GM12878 (cell line): ENCODE results near the gene GSTA1.

Source experiments
- BHLHE40 ChIP-seq, 2 experiments: fragments of 450-650 bp in 1 of 2; IDR thresholded peaks; 2 replicates each; pipeline ENCODE4 v1.6.1; 2011 to 2017; ENCODE audit warnings: low read depth in 2 of 2, borderline replicate concordance in 1 of 2, improper control_type of control experiment in 1 of 2, low read length in 1 of 2, mild to moderate bottlenecking in 1 of 2
- CHD1 ChIP-seq: IDR thresholded peaks from 2 replicates; pipeline ENCODE4 v1.6.1; 2012; ENCODE audit warnings: low read depth, low read length, improper control_type of control experiment
- CHD4 ChIP-seq: fragments of 200-600 bp; sonication (generic); IDR thresholded peaks from 2 replicates; pipeline ENCODE4 v1.6.1; 2016; ENCODE audit warnings: mild to moderate bottlenecking
- CREM ChIP-seq: IDR thresholded peaks from 2 replicates; pipeline ENCODE4 v1.6.1; 2014; ENCODE audit warnings: antibody characterized with exemption, low read depth
- PML ChIP-seq: IDR thresholded peaks from 2 replicates; pipeline ENCODE4 v1.6.1; 2012; ENCODE audit warnings: low read length, inconsistent platforms
- POLR2A ChIP-seq: IDR thresholded peaks from 2 replicates; pipeline ENCODE4 v1.6.1; 2011; ENCODE audit warnings: low read depth, mild to moderate bottlenecking, low read length
- POLR2AphosphoS5 ChIP-seq: IDR thresholded peaks from 2 replicates; pipeline ENCODE4 v1.6.1; 2011; ENCODE audit warnings: mild to moderate bottlenecking, low read length, inconsistent platforms
- RAD21 ChIP-seq: IDR thresholded peaks from 2 replicates; pipeline ENCODE4 v1.6.1; 2011; ENCODE audit warnings: mild to moderate bottlenecking, low read depth, low read length, moderate library complexity; ENCODE audit not compliant: insufficient read depth
- RELA ChIP-seq: fragments of 450-650 bp; IDR thresholded peaks from 2 replicates; pipeline ENCODE4 v1.8.0; 2014; ENCODE audit warnings: borderline replicate concordance; ENCODE audit not compliant: partially characterized antibody
- SIX5 ChIP-seq: IDR thresholded peaks from 2 replicates; pipeline ENCODE4 v1.6.1; 2011; ENCODE audit warnings: mild to moderate bottlenecking, low read depth, low read length, moderate library complexity; ENCODE audit not compliant: severe bottlenecking
- TF ChIP-seq, protein P1 (sequence below), 3 experiments: IDR thresholded peaks in 2 of 3; conservative IDR thresholded peaks in 1 of 3; 2 replicates each; pipeline ENCODE4 v1.5.1; 2011; ENCODE audit warnings: low read depth in 3 of 3, low read length in 3 of 3, mild to moderate bottlenecking in 3 of 3, control low read depth in 2 of 3, moderate library complexity in 2 of 3, inconsistent platforms in 1 of 3, mixed read lengths in 1 of 3; ENCODE audit not compliant: control insufficient read depth in 2 of 3, insufficient read depth in 1 of 3; ENCODE audit errors: extremely low read depth in 1 of 3
- TF ChIP-seq, protein P2 (sequence below): fragments of 450-650 bp; IDR thresholded peaks from 2 replicates; pipeline ENCODE4 v1.6.1; 2017; ENCODE audit warnings: mild to moderate bottlenecking, low read depth, inconsistent platforms; ENCODE audit not compliant: poor library complexity, severe bottlenecking
- TF ChIP-seq, protein P3 (sequence below): IDR thresholded peaks from 2 replicates; pipeline ENCODE4 v1.6.1; 2011; ENCODE audit warnings: low read depth, low read length, improper control_type of control experiment, borderline replicate concordance

DNA sequence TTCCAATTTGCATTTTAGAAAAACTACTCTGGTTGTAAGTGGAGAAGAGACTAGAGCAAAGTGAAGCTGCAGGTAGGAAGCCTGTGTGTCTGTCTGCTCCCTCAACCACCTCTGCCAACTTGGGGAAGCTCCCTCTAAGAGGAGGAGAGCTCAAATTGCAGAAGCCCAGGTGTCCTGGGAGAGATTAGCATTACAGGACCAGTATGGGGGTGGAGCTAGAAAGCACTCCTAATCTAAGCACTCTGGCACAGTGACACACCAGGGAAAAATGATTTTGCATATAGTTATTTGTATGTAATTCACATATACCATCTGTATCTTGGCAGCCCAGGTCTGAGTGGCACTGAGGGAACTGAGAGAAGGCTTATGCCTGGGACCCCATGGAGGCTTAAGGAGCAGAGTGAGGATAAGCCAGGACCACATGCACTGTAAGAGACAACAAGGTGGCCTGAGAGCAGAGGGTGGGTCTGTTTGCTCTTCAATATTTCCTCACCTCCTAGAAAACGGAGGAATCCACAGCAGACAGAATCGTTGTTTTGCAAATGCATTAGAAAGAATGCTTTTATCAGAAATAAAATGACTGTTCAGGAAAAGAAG lies 54.0 kb downstream of the GSTA1 start:
- TF ChIP-seq CREM (no peak), RAD21 (no peak), CHD4 (no peak), POLR2AphosphoS5 (no peak), BHLHE40 (IDR thresholded peaks at IDR 0.05; ENCODE audit: borderline replicate concordance in 1 of 2, low read depth in 2 of 2, low read length in 1 of 2) (no peak), SIX5 (no peak), PML (no peak), RELA (no peak), POLR2A (no peak), CHD1 (no peak)
- TF ChIP-seq, protein P1, sequence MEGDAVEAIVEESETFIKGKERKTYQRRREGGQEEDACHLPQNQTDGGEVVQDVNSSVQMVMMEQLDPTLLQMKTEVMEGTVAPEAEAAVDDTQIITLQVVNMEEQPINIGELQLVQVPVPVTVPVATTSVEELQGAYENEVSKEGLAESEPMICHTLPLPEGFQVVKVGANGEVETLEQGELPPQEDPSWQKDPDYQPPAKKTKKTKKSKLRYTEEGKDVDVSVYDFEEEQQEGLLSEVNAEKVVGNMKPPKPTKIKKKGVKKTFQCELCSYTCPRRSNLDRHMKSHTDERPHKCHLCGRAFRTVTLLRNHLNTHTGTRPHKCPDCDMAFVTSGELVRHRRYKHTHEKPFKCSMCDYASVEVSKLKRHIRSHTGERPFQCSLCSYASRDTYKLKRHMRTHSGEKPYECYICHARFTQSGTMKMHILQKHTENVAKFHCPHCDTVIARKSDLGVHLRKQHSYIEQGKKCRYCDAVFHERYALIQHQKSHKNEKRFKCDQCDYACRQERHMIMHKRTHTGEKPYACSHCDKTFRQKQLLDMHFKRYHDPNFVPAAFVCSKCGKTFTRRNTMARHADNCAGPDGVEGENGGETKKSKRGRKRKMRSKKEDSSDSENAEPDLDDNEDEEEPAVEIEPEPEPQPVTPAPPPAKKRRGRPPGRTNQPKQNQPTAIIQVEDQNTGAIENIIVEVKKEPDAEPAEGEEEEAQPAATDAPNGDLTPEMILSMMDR (IDR thresholded peaks at IDR 0.05 in 2 of 3, conservative IDR thresholded peaks at IDR 0.05 in 1 of 3; ENCODE audit: control insufficient read depth in 2 of 3, extremely low read depth in 1 of 3, insufficient read depth in 1 of 3, low read depth in 3 of 3, low read length in 3 of 3) = no peak
- TF ChIP-seq, protein P2, sequence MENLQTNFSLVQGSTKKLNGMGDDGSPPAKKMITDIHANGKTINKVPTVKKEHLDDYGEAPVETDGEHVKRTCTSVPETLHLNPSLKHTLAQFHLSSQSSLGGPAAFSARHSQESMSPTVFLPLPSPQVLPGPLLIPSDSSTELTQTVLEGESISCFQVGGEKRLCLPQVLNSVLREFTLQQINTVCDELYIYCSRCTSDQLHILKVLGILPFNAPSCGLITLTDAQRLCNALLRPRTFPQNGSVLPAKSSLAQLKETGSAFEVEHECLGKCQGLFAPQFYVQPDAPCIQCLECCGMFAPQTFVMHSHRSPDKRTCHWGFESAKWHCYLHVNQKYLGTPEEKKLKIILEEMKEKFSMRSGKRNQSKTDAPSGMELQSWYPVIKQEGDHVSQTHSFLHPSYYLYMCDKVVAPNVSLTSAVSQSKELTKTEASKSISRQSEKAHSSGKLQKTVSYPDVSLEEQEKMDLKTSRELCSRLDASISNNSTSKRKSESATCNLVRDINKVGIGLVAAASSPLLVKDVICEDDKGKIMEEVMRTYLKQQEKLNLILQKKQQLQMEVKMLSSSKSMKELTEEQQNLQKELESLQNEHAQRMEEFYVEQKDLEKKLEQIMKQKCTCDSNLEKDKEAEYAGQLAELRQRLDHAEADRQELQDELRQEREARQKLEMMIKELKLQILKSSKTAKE = no peak
- TF ChIP-seq, protein P3, sequence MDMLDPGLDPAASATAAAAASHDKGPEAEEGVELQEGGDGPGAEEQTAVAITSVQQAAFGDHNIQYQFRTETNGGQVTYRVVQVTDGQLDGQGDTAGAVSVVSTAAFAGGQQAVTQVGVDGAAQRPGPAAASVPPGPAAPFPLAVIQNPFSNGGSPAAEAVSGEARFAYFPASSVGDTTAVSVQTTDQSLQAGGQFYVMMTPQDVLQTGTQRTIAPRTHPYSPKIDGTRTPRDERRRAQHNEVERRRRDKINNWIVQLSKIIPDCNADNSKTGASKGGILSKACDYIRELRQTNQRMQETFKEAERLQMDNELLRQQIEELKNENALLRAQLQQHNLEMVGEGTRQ = no peak
